Caki2 (cell line): ENCODE measurements around the gene ARHGEF19. TPM values are rescaled to one million over a fixed set of nuclear protein-coding genes. Genes with fewer than 3 reads are reported as not detected.
"Not testable (repeated sequence)": the region's sequence is repeated elsewhere in the genome, so short reads cannot be mapped to it uniquely, and the experiment has no call there.

ENCODE experiments used
- DNase-seq: peaks from one replicate; pipeline ENCODE4 v3.0.0-alpha.2; 2015; ENCODE audit warnings: low read depth
- in situ Hi-C: cut with HindIII; loops from 2 replicates; pipeline ENCODE4 v1.10.0; 2016; ENCODE audit warnings: low sequenced_read_pairs, low pct_unique_long_range_greater_than_20kb, mixed read lengths
- total RNA-seq: library from RNA; depleted of rRNA; stranded (reverse); fragments of >200 nt; shearing (Covaris generic); gene quantifications from 2 replicates; pipeline ENCODE4 v1.2.3, GENCODE V29; 2014; ENCODE audit warnings: low replicate concordance

ARHGEF19 gene
- total RNA-seq, 1 experiment from 2014 or later, result 26.2 TPM

DNA sequence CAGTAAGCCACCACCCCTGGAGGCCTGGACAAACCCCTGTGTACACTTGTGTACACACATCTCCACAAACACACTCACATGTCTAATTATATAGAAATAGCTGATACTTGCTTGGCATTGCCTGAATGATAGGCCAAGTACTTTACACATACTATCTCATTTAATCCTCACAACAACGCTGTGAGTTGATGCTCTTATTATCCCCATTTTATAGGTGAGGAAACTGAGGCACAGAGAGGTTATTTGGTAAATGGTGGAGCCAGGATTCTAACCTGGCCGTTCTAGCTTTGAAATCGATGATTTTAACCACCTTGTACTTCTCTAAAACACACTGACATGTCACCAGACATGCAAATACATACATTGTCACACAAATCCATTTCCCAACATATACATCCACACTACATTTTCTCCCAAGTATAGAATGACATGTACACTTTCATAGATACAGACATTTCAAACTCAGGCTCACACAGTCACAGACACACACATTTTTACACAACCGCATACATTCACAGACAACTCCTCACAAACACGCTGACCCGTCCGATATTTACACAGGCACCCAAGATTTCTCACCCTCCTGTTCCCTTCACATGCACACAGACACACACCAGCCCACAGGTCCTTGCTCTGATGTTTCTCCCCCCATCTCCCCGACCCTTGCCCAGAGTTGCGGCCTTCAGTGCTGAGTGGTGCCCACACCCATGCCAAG, 3.2 kb downstream of the ARHGEF19 start:
- no peak for DNase-seq
- in situ Hi-C loops, result no loop called here

DNA sequence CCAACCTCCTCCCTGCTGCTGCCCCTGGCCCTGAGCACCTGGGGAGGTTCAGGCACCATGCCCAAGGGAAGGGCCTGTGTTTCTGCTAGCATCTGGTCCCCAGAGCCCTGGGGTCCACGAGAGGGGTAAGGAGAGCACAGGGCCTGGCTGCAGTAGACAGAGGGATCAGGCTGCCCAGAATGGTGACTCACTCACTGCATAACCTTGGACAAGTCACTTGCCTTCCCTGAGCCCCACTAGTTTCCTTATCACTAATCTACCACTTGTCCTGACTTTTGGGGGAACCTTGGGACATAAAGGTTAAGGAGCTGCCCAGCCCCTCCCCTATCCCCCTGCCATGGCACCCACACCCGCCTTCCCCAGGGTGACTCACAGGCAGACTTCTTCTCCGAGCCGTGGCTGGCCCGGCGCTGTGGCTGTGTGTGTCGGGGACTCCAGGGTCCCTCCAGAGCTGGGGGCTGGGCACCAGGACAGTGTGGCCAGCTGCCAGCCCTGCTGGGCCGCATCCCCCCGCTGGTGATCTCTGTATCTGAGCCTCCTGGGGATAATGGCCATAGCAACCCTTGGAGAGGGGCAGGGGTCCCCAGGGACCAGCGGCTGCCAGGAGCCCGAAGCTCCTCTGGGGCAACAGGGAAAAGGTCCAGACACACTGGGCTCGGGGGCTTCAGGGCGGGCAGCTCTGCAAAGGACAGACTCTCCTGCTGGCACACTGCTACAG, 4.0 kb downstream of the ARHGEF19 start:
- DNase-seq, result no peak
- in situ Hi-C loops, result no loop called here

DNA sequence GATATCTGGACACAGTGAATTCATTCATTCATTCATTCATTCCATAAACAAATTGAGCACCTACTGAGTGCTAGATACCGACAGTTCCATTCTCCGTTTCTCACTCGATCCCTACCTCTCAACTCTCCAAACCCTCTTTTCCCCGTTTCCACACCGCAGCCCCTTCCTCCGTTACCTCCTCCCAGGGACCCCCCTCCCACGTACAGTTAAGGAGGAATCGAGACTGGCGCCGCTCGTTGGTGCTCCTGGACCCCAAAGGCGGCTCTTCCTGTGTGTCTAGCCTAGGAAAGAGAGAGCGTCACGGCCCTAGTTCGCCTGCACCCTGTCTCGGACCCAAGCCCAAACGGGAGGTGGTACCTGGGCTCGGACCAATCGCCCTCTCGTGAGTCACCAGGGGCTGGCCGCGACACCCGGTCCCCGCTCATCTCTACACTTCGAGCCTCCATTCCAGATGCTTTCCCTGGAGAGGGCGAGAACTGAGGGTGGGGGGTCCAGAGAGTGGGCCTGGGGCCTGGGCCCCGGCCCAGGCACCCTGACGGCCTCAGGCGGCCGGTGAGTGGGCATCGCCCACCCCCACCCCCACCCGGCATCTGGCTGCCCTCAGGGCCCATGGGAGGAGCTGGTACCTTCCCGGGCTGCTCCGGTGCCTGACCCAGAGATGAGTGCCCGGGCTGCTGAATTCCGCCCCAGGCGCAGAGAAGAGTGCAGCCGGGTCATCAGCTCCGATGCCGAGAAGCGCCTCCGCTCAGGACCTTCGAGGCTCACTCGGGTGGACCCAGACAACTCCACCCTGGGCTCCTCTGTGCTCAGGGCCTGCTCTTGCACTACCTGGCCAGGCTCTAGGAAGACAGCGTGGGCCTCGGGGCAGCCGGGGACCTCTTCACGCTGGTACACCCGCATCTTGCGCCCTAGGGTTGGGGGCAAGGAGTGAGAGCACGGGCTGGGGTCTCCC, 4.9 kb downstream of the ARHGEF19 start:
- in situ Hi-C loops, result no loop called here
- DNase-seq, result no peak

DNA sequence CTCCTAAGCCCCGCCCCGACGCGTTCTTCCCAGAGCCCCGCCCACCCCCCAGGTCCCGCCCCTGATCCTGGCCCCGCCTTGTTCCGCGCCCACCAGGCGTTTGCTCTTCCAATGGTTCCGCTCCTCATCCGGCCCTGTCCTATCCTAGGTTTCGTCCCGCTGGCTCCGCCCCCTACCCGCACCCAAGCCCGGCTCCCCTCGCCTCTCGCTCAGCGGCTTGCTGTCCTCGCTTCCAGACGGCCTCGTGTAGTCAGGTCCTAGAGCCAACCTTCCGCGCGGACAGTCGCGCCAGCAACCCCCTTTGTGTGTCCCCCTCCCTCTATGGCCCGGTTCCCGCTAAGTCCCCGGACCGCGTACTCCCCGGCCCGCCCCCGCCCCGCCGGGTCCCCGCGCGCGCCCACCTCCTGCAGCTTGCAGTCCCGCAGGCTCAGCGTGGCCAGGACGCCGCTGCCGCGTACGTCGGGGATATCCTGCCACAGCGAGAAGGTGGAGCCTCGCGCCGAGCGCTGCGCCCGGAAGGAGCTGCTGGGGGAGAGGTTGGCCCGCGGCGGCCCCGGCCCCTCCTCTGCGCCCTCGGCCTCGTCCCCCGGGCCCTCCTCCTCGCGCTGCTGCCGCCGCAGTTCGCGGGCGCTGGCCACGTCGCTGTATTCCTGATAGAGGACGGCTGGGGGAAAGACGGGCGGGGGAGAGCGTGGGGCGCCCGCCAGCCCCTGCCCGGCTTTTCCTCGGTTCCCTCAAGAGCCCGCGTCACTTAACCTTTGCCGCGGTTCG, 5.7 kb downstream of the ARHGEF19 start:
- DNase-seq, result peak; percentile 91
- in situ Hi-C loops, result no loop called here

DNA sequence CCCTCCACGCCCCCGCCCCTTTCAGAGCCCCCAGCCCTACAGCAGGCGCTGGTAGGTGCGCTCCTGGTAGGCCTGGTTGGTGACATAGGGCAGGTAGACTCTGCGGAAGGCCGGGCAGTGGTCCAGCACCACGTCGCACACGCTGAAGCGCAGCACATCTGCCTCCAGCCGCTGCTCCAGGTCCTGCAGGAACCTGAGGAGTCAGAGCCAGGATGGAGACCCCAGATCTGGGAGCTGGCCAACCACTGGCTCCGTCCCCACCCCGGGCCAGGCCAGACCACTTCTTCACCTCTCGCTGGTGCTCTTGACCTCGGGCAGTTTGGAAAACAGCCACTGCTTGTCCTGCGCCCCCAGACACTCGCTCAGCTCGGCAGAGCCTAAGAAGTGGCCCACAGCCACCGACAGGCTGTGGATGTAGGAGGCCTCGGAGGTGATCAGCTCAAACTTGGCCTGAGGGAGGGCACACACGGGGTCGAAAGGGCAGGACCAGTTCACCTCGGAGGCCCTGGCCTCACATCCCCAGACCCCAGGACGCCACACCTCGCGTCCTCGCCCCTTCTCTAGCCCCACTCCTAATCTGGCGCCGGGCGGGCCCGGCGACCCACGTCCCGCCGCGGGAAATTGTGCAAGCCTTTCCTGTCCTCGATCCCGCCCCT, 6.4 kb downstream of the ARHGEF19 start:
- DNase-seq, result no peak
- in situ Hi-C loops, result no loop called here

DNA sequence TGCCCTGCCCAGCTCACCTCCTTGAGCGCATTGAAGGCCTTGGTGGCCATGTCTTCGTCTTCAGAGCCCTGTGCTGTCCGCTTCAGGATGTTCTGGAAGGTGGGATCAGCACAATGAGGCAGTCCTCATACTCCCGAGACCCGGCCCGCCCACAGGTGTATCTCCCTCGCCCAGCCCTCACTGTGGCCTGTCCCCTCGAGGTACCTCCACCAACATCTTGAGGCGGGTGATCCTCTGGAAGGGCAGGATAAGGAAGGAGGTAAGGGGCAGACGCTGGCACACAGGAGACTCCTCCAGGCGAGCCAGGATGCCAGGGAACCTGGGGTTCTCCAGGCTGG, 7.1 kb downstream of the ARHGEF19 start:
- in situ Hi-C loops, result no loop called here

DNA sequence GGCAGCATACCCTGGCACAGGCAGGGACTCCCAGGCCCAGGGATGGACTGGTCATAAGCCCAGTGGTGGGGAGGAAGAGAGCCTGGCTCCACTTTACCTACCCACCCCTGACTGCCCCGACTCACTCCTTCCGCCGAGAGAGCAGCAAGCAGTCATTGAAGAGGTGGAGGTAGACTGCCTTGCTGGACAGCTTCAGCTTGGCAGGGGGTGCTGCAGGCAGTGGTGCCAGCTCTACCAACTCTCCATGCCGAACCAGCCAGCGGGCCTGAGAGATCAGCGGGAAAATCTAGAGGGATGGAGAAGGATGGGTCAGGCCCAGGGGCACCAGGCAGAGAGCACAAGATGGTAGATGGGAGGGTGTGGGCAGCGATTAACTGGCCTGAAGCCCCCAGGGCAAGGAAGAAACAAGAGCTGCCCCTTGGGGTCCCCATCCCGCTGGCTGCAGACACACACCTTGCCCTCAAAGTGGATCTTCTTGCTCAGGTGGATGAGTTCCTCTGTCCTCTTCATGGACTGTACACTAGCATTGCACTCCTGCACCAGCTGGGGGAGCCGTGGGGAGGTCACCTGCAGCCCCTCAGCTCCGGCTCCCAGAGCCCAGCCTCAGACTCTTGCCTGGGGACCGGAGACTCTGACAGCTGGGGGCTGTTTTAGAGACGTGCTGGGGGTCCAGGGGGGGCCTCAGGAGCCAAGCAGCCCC, 7.7 kb downstream of the ARHGEF19 start:
- DNase-seq, result no peak
- in situ Hi-C loops, result no loop called here

More for the DNA sequence above, 7.1 kb downstream of the ARHGEF19 start:
- no peak for DNase-seq

DNA sequence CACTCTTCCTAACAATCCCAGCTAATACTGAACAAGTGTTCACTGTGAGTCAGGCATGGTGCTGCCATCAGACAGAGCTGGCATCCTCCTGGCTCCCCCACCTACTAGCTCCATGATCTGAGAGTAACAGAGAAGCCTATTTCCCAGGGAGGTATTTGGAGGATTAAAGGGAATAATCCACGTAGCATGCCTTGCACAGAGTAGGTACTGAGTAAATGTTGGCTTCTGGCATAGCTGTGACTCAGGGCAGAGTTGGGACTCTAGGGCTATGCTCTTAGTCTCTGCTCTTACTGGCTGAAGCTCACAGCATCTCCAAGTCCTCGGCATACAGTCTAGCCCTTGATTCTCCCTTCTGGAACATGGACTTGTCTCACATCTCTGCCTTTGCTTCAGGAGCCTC, 8.2 kb downstream of the ARHGEF19 start:
- in situ Hi-C loops, result no loop called here

DNA sequence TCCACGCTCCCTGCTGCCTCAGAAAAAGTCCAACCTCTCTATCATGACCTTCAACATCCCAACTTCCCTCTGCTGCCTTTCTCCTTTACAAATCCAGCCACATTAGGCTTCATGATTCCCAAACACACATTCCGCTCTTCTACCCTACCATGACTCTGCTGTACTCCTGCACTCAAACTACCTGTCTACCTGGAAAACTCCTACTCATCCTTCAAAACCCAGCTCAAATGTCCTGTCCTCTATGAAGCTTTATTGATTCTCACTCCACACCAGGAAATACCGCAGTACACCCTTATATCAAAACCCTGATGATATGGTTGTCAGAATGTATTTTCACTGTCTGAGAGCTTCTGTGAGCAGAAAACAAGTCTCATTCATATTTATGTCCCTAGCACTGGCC, 8.9 kb downstream of the ARHGEF19 start:
- in situ Hi-C loops, result no loop called here
- DNase-seq, result no peak

More for the DNA sequence above, 8.2 kb downstream of the ARHGEF19 start:
- DNase-seq, result no peak

DNA sequence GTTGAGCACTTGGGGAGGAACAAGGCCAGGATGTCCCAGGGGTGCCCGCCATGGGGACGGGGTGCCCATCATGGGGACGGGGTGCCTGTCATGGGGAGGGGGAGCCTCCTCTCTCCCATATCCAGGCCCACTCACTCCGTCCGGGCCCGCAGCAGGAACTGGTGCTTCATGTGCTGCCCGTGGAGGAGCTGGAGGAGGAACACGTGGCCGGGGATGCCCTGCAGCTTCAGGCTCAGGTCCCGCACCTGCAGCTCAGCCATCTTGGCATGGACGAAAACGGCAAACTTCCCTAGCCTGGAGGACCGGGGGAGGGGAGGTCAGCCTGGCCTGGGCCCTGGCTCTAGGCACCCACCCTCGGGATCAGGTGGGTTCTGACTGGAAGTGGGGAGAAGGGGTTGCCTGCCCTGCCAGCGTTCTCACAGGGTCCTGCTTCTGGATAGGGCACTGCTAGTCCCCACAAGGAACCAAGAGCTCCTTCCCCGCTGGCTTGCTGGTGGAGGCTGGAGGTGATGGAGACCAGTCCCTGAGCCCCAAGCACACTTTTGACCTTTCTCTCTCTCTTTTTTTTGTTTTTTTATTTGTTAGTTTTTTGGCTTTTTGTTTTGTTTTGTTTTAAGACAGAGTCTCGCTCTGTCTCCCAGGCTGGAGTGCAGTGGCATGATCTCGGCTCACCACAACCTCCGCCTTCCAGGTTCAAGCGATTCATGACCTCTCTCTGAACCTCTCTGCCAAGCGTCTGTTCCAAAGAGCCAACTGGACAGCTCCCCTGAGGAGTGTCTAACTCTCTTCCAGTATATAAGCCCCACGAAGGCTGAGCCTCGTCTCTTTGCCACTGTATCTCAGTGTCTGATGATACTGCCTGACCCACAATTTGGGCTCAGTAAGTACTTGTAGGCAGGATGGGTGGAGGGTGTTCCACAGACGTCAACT, 9.9 kb downstream of the ARHGEF19 start:
- DNase-seq, result no peak

DNA sequence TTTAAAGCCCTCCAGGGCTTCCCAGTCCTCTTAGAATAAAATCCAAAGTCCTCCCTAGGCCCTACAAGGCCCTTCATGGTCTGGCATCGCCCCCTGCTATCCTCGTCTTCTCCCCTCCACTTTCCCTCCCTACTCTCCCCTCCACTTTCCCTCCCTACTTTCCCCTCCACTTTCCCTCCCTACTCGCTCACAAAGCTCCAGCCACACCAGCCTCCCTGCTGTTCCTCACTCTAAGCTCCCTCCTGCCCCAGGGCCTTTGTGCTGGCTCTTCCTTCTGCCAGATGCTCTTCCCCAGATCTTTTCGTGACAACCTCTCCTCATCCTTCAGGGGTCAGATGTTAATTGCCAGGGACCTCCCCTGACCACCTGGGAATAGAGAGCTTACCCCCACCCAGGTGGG, 12.8 kb downstream of the ARHGEF19 start:
- no peak for DNase-seq
- in situ Hi-C loops, result no loop called here

More for the DNA sequence above, 9.9 kb downstream of the ARHGEF19 start:
- in situ Hi-C loops, result no loop called here

DNA sequence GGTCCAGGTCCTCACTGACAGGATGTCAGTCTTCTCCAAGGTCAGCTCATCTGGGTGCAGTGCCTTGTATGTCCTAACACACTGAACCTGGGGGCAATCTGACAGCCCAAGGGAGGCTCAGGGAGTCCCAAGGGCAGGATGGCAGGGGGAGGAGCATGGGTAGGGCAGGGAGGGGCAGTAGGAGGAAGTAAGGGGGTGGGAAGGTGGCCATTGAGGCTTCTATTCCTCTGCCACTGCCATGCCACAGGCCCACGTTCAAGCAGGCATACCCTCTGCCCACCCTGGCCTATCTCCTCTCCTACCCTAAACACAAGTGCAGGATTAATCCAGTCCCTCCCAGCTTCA, 13.3 kb downstream of the ARHGEF19 start:
- no peak for DNase-seq
- in situ Hi-C loops, result no loop called here

DNA sequence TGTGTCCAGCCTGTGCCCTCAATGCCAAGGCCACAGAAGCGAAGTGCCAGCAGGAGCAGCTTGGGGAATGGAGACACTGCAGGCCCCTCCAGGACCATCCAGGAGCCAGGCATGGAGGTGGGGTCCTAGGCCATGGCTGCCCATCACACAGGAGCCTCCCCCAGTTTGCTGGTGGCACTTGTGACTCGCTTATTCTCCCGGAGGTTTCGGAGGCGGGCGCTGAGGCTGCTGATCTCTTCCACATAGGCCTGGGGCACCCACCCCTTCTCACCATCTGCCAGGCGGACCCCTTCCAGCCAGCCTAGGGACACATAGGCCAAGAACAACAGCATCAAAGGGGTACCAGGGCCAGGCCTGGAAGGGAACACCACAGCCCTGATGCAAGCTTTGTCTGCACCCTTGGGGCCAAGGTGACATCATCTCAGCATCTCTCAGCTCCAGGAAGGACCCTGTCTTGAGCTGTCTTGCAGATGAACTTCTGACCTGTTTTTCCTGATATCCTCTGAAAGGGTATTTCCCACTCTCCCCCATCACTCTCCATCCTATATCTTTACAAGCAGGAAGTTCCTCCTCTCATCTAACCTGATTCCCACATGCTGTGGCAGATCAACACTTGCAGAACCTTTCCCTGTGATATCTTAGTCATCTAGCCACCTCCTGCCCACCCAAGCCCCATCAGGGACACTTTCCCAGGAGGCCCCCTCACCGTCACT, 13.9 kb downstream of the ARHGEF19 start:
- DNase-seq, result no peak
- in situ Hi-C loops, result no loop called here

DNA sequence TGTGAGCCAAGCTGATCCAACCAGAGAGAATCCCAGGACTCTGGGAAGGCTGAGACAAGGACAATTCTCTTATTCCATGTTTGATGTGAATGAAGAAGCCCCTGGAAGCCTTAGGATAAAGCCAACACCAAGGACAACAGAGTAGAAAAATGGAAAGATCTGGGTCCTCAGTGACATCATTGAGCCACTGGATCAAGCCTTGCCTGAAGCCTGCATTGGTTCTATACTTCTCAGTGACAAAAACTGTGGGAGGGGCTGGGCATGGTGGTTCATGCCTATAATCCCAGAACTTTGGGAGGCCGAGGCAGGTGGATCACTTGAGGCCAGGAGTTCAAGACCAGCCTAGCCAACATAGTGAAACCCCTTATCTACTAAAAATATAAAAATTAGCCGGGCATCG, 15.6 kb downstream of the ARHGEF19 start:
- in situ Hi-C loops, result no loop called here
- no peak for DNase-seq

DNA sequence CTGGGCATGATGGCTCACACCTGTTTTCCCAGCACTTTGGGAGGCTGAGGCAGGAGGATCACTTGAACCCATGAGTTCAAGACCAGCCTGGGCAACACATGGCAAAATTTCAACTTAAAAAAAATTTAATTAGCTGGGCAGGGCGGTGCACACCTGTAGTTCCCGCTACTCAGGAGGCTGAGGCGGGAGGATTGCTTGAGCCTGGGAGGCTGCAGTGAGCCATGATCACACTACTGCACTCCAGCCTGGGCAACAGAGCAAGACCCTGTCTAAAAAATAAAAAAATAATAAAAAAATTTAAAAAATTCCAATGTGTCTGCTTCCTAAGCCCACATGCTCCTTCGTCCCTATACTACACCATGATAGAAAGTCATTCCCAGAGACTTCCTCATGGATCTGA, 16.3 kb downstream of the ARHGEF19 start:
- DNase-seq, in situ Hi-C loops: not testable (repeated sequence)

DNA sequence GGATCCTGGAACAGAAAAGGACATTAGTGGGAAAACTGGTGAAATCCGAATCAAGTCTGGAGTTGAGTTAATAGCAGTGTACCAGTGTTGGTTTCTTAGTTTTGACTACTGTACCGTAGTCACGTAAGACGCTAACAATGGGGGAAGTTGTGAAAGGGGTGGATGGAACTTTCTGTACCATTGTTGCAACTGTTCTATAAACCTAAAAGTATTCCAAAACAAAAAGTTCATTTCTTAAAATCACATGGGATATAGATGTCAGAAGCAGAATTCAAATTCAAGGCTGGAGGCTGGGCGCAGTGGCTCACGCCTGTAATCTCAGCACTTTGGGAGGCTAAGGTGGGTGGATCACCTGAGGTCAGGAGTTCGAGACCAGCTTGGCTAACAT, 16.9 kb downstream of the ARHGEF19 start:
- in situ Hi-C loops, result no loop called here
- DNase-seq, result no peak
